GM19395 (cell line): Measurements from ENCODE around the gene LDHAL6B.
"Not testable (repeated sequence)": the region's sequence is repeated elsewhere in the genome, so short reads cannot be mapped to it uniquely, and the experiment has no call there.

Experiments
- ATAC-seq: cut with Tn5 transposase; IDR thresholded peaks from one replicate; pipeline ENCODE4 v1.9.1; 2021; ENCODE audit warnings: mild to moderate bottlenecking, moderate library complexity; ENCODE audit not compliant: unreplicated experiment

Gene LDHAL6B

DNA sequence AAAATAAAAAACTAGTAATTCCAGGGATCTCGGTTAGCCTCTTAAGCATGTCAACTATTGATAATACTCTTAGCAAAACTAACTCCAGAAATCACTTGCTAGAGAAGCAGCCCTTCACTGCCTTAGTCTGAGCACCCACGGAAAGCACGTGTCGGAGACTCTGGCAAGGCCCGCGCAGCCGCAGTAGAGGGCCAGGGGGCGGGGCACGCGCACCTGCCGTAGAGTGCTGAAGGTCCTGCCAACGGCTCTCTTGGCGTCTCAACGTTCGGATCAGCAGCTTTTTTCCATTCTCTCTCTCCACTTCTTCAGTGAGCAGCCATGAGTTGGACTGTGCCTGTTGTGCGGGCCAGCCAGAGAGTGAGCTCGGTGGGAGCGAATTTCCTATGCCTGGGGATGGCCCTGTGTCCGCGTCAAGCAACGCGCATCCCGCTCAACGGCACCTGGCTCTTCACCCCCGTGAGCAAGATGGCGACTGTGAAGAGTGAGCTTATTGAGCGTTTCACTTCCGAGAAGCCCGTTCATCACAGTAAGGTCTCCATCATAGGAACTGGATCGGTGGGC, at the start of gene LDHAL6B:
LDHAL6B (plus strand) TSS at position 221 of the 561 bp plus-strand sequence; CDS start at position 319, 98 bp downstream.
- ATAC-seq = no peak

DNA sequence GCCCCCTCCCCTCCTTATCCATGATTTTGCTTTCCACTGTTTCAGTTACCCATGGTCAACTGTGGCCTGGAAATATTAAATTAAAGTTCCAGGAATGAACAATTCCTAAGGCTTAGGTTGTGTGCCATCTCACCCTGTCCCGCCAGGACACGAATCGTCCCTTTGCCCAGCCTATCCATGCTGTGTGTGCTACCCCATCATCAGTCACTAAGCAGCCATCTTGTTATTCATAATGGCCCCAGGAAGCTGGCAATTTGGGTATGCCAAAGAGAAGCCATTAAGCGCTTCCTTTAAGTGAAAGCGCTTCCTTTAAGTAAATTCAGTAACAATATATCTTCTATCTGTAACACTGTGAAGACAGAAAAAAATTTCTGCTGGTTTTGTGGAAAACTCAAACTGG, 49.2 kb upstream of the LDHAL6B start:
- no peak for ATAC-seq

DNA sequence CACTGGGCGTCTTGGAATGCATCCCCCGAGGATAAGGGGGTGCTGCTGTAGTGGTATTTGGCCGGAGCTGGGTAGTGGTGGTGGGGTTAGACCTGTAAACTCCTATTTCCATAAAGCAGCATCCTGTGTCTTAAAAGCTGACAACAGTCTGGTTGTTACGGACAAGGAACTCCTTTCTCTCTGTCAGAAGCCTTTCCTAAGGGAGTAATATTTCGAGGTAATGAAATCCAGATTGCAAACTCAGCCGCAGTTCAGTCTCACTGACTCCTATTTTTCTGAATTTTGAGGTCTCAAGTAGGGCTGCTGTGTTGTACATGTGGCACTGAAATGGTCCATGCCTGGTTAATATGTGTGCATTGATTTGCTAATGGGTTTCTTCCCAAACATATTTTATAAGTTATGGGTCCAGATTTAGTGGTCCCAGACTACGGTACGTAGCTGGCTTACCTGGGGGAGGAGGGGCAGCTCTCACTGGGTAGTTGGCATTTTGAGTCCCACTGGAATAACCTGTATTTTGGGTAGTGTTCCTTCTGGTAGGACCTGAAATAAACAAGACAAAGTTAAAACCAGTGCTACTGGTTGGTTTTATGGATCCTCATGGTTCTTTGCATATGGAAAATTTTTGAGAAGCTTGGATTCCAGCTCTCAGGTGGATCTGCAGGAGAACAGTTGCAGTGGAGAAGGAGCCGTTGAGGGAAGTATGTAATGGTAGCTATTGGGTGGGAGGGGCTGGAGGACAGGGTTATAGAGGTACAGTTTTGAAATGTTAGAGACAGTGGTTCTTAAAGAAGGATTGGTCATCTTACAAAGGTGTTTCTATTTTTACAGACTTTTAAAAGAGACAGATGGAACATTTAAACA, 48.6 kb upstream of the LDHAL6B start:
- no peak for ATAC-seq

DNA sequence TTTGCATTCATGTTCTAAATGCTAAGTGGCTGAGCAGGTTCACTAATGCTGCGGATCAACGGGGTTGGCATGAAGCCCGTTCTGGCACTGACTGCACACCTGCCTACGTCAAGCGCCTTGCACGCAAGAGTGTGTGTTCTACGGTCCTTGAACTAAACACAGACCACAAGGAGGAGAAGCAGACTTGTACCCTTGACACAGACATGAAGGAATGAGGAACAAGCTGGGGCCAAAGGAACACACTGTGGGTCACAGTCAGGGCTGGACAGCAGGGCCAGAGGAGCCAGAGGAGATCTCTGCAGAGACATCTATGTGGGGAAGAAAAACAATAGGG, 48.0 kb upstream of the LDHAL6B start:
- ATAC-seq = no peak

DNA sequence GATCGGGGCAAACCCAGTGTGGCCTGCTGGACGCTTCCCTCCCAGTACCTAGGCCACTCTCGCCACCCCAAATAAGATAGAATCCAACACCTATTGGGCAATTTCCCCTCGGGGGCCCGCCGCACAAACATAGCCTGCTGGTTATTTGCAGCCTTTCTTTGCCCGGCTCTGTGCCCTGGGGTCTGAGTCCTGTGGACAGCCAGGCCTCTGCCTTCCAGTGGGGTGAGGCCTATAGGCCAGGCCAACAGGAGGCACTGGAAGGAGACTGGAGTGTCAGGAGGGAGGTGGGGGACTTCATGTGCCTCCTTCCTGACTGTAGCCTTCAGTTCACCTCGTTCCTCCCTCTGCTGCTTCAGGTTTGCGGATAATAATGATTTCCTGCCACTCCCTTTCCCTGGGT, 47.4 kb upstream of the LDHAL6B start:
- no peak for ATAC-seq

DNA sequence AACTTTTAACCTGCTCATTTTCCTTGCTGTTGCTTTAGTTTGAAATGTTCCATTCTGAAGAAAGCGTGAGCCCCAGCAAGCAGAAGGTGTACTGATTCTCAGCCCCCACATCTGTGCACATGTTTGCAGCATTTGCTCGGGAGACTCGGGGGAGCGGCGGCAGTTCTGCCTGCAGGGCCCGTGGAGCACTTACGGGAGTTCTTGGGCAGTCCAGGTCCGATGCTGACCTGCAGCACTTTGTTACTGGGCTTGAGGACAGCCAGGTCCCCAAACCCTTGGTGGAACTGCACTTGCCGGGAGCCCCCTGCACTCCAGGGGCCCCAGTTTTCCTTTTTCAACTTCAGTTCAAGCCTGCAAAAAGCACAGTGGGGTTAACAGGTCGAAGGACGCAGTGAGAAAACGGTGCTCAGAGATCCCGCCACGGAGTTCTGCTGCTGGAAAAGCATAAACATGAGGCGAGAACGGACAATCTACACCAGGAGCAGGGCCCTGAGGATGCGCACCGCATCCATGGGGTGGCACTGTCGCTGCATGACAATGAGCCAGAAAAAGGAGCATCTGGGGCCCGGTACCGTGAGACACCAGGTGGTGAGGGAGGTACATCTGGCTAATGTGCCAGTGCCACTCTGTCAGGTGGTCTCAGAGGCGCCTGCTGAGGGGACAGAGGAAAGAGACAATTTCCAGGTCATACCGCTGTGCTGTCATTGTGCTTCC, 45.6 kb upstream of the LDHAL6B start:
- no peak for ATAC-seq

DNA sequence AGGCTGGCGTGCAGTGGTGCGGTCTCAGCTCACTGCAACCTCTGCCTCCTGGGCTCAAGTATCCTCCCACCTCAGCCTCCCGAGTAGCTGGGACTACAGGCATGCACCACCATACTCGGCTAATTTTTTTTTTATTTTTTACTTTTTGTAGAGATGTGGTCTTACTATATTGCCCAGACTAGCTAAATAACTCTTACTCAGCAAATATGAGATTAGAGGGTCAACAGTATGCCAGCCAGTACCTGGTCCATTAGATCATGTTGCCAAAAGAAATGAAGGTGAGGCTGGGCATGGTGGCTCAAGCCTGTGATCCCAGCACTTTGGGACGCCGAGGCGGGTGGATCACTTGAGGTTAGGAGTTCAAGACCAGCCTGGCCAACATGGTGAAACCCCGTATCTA, 44.6 kb upstream of the LDHAL6B start:
- not testable (repeated sequence) for ATAC-seq

DNA sequence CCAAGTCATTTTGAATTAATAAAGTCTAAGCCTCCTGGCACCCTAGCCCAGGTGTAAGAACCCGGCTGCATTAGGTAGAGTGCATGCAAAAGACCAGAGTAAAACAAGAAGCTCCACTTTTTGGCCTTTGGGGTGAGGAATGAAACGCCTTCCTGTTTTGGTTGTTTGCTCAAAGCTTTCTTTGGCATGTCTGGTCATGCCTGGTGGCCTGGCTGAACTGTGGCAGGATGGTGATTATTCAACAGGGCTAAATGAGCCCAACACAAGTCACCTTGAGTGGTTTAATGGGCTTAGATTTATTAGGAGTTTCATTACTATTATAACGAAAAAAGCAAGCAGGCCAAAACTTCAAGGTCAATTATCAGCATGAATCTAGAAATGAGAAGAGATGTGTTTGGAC, 40.9 kb upstream of the LDHAL6B start:
- no peak for ATAC-seq

DNA sequence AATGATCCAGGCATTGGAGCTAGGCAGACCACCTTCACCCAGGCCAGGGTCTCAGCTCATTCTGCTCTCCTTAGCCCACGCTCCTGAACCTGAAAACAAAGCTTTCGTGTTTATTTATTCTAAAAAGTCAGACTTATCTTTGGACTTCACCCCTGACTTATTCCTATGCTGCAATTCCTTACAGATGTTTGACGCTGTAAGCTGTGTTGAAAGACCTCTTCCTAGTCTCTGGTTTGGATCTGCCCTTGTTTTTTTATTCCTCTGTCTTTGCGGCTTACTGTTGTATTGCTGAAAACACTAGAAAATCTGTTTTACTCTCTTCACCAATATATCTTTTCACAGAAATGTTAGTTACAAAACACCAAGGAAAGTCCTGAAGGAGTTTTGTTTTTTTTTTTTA, 40.5 kb upstream of the LDHAL6B start:
- no peak for ATAC-seq

DNA sequence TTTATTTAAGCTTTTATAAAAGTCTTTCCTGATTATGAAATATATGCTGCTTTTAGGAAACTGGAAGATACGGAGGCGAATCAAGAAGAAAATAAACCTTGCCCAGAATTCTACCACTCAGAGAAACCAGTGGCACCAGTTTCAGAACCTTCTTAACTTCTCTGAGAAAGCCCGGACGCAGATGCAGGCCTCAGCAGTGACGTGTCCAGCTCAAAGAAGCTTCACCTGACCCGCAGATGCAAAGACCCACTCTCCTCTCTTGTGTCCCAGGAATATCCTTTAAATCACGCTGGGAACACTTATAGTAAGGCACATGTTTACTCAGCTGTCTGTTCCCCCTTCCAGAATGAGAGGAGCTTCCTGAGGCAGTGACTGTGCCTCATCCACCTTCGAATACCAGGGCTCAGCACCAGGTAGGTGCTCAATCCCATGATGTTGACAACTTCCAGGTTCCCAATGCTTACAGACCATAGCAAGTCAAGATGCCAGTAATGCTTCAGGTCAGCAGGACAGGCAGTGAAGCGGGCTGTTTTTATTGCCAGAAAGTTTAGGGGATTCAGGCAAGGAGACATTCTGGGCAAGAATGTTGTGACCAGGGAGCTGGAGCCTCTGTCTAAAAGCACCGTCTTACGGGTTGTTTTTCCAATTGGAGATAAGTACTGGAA, 39.9 kb upstream of the LDHAL6B start:
- ATAC-seq = no peak

DNA sequence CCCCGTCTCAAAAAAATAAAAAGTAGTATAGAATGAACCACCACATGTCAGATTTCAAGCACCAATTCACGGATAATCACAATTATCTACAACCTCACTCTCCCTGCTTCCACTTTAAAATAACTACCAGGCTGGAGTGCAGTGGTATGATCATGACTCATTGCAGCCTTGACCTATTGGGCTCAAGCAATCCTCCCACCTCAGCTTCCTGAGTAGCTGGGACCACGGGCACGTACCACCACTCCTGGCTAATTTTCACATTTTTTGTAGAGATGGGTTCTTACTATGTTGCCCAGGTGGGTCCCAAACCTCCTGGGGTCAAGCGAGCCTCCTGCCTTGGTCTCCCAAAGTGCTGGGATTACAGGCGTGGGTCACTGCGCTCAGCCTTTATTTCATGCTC, 38.1 kb upstream of the LDHAL6B start:
- no peak for ATAC-seq

DNA sequence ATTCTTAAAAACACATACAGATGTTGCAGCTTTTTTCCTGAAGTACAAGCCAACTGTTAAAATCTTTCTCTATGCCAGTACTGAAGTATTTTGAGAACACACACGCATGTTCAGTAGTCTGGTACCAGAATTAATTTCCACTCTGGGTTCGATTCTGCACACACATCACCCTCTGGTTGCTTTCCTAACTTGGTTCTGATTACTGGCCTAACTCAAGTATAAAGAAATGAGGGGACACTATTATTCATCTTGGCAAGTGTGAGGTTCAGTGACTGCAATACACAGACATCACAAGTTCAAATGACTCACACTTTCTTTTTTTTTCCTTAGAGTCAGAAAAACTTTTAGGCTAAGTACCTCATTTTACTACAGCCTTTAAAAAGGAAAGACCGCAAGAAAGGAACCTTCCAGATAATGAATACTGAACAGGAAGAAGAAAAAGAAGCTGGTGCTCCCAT, 37.4 kb upstream of the LDHAL6B start:
- no peak for ATAC-seq

DNA sequence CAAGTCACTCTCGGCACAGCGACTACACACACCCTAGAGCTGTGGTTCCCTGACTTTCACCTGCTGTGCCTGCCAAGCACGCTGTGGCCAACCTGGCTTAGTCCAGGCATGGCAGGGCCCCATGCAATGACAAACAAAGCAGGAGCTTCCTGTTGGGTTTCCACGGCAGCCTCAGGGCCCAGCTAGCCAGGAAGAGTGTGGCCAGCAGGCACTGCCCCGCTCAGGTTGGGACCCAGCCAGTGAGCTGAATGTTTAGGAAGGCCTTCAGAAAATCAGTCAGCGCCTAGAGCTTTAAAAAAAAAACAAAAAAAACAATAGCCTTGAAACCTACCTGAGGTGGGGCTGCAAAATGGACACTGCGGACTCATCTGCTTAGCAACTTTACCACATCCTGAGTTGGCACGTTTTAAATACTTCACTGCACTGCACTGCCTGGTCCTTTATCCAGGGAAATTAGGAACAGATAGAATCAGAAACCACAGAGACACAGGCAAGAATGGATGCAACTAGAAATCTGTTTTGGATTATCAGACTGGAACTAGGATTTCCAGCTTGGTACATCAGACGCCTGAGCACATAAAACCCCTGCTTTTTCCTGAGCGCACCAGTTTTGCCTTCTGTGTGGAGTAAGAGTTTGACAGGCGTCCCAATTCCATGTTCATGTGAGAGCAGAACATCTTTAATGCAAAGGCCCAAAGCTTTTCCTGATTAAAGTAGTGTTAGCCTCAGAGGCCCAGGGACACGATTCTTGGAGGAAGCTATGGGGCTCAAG, 36.2 kb upstream of the LDHAL6B start:
- no peak for ATAC-seq

DNA sequence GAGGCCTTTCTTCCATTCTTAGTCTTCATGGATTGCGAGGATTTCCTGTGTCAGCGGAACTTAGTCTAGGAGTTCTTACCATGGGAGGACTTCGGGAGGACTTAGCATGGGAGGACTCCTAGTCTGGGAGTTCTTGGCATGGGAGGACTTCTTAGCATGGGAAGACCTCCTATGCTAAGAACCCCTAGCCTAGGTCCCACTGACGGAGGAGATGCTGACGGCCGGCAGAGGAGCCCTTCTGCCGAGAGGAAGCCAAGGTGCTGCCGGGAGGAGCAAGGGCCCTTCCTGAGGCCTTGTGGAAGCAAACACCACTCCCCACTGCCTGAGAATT, 35.6 kb upstream of the LDHAL6B start:
- ATAC-seq = no peak

DNA sequence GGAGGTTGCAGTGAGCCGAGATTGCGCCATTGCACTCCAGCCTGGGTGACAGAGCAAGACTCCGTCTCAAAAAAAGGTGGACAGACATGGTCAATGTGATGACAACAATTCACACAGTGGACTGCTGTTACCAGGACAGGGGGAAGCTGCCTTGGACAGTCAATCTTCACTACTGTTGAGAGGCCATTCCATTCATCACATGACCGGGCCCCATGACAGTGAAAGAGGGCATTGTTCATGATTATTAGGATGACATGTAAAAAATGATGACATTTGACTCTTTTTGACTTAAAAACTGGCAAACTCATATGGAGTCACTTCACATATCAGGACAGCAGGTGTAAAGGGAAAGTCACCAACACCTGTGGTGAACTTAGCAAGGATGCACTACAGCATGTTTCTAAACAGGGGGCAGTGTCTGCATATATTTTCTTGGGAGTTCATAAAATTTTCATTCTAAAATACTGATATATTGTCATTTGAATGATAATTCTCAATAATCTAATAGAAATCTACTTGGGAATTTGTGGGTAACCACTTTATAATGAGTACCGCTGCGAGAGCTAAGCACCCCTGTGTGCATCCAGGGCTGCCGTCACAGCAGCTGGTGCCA, 34.2 kb upstream of the LDHAL6B start:
- ATAC-seq = no peak

DNA sequence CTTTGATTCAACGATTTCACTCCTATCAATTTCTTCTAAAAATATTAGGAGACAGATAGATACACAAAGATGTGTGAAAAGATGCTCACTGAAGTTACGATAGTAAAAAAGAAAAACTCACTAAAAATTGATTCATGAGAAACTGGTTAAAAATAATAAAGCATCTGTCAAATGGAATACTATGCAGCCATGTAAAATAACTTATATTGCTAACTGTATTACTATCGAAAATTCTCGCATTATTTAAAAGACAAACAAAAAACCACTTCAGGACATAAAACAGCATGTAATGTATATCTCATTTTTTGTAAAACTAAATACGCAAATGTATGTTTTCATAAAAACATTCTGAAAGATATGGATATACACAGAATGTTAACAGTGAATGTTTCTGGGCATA, 33.4 kb upstream of the LDHAL6B start:
- no peak for ATAC-seq

DNA sequence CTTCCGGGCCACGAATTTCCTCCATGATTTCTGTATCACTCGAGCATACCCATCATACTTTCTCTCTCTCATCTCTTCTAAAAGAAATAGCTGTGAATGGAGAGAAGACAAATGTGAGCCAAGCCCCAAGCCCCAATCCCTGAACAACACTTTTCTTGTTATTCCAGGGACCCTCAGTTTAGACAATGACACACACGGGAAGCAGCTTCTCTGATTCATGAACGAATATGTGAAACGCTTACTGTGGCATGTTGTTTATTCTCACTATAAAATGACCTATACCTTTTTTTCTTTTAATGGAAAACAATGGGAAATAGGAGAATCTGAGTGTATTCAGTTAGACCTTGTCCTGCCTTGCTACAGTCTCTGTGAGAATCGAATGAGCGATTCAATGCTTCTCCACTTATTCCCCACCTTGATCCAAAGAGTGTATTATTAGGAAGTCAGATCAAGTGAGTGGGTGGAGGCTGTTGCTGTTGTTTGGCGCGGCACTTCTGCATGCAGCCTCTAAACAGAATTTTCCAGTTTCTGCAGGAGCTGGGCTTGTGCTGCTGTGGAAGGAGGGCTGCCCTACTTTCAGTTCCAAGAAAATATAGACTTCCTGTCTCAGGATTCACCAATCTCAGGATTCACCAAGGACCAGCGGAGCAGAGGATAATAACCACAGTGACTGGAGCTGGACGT, 32.4 kb upstream of the LDHAL6B start:
- ATAC-seq = no peak

DNA sequence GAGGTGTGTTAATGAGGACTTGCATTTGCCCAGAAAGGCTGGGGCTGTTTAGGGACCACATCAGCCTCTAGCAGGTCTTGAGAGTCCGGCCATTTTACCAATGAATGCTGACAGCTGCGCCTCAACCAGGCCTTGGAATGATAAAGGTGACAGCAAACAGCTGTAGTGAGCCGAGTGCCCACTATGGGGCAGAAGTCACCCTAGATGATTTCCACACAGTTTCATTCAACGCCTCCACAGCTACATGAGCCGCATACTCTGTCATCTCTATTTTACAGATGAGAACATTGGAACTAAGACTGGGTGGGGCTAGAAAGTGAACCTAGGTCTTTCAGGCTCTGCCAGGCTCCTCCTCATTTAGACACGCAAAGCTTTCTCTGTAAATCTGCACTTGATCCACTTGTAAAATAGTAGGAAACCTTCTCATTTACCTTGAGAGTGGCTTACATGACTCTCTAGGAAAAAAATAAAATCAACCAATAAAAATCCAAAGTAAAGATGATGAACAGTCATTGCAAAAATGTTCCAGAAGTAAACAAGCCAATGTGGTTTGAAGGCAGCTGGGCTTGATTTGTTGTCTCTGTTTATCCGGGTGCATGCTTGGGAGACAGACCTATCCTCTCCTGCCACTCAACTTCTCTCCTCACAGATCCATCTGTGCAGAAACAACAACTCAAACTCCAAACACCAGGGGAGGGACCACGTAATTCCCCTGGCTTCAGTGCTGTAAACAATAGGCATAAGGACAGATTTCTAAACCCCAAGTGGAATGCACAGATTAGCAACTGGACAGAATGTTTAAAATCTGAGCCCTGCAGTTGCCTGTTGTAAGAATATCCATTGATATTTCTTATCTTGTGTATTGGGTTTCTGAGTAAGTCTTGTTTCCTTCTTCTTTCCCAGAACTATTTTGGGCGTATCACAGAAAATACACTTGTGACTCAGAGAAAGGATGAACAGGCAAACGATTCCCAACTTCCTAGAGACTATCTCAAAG, 31.5 kb upstream of the LDHAL6B start:
- ATAC-seq = no peak
